Measurements from ENCODE around the gene SALL4.

GRCh38 chr20:51837436-51837835 lies 35.1 kb upstream of the SALL4 start:
- TF ChIP-seq YY1 (IDR thresholded peaks at IDR 0.05) (no peak), CTCF (IDR thresholded peaks at IDR 0.05; ENCODE audit: low read depth, low read length, missing input control) (no peak), SP1 (IDR thresholded peaks at IDR 0.05) (no peak), MAX (IDR thresholded peaks at IDR 0.05) (no peak), RAD21 (IDR thresholded peaks at IDR 0.05) (no peak), ATF3 (IDR thresholded peaks at IDR 0.05) (no peak), RXRA (IDR thresholded peaks at IDR 0.05) (no peak), EGR1 (IDR thresholded peaks at IDR 0.05; ENCODE audit: low read depth in 2 of 2) (no peak), REST (IDR thresholded peaks at IDR 0.05) (no peak), ZBTB33 (IDR thresholded peaks at IDR 0.05) (no peak), GABPA (IDR thresholded peaks at IDR 0.05 in 1 of 2, conservative IDR thresholded peaks at IDR 0.05 in 1 of 2) (no peak), TAF1 (conservative IDR thresholded peaks at IDR 0.05) (no peak), HNF4A (conservative IDR thresholded peaks at IDR 0.05) (no peak), JUND (IDR thresholded peaks at IDR 0.05) (no peak)
